Stimulated activated CD8-positive, alpha-beta memory T cell treated with anti-CD3 and anti-CD28 coated beads, Interleukin-15, amount 100 ng/mL, for 48 hours (primary cell): ENCODE measurements around the gene COPZ2.
"Not testable (repeated sequence)": the region's sequence is repeated elsewhere in the genome, so short reads cannot be mapped to it uniquely, and the experiment has no call there.

Experiments used
- DNase-seq, 2 donors: peaks; one replicate each; pipeline ENCODE4 v3.0.0-alpha.2; 2020; ENCODE audit warnings: low read depth in 2 of 2

The COPZ2 gene

GRCh38 chr17:48004983-48005382 lies 32.6 kb downstream of the COPZ2 start:
- DNase-seq: no peak

- no peak for DNase-seq
Observed at GRCh38 chr17:48003417-48004151, 34.0 kb downstream of the COPZ2 start.

GRCh38 chr17:48002916-48003416 lies 34.6 kb downstream of the COPZ2 start:
- no peak for DNase-seq

- no peak for DNase-seq
Observed at GRCh38 chr17:48002266-48002915, 35.2 kb downstream of the COPZ2 start.

GRCh38 chr17:48001657-48002056 lies 35.9 kb downstream of the COPZ2 start:
- DNase-seq: not testable (repeated sequence)

GRCh38 chr17:48001197-48001596 lies 36.4 kb downstream of the COPZ2 start:
- no peak for DNase-seq

GRCh38 chr17:47999582-47999981 lies 38.0 kb downstream of the COPZ2 start:
- no peak for DNase-seq

GRCh38 chr17:47998044-47998443 lies 39.6 kb downstream of the COPZ2 start:
- DNase-seq: no peak

GRCh38 chr17:47997586-47997985 lies 40.0 kb downstream of the COPZ2 start:
- no peak for DNase-seq

GRCh38 chr17:47996201-47996600 lies 41.4 kb downstream of the COPZ2 start:
- no peak for DNase-seq

GRCh38 chr17:47995241-47995935 lies 42.2 kb downstream of the COPZ2 start:
- DNase-seq: no peak

GRCh38 chr17:47994724-47995123 lies 42.9 kb downstream of the COPZ2 start:
- DNase-seq: no peak

- DNase-seq: no peak
Observed at GRCh38 chr17:47993964-47994363, 43.6 kb downstream of the COPZ2 start.

- no peak for DNase-seq
Observed at GRCh38 chr17:47993031-47993564, 44.5 kb downstream of the COPZ2 start.

GRCh38 chr17:47992216-47992615 lies 45.4 kb downstream of the COPZ2 start:
- no peak for DNase-seq

GRCh38 chr17:47990962-47991731 lies 46.5 kb downstream of the COPZ2 start:
- DNase-seq: no peak

GRCh38 chr17:47989700-47990099 lies 47.9 kb downstream of the COPZ2 start:
- DNase-seq: no peak

- DNase-seq: no peak
Observed at GRCh38 chr17:47989159-47989558, 48.4 kb downstream of the COPZ2 start.

GRCh38 chr17:47988445-47988844 lies 49.2 kb downstream of the COPZ2 start:
- DNase-seq: not testable (repeated sequence)

- no peak for DNase-seq
Observed at GRCh38 chr17:47987240-47987835, 50.3 kb downstream of the COPZ2 start.

- DNase-seq: no peak
Observed at GRCh38 chr17:47986520-47986919, 51.1 kb downstream of the COPZ2 start.
